RKO (cell line): ENCODE results near the gene ATP2A3.

Source experiments
- DNase-seq: peaks from one replicate; pipeline ENCODE4 v3.0.0-alpha.2; 2016; ENCODE audit warnings: low spot score

ATP2A3 gene

GRCh38 chr17:3972931-3973330, 8.7 kb upstream of the ATP2A3 start:
- DNase-seq = no peak

GRCh38 chr17:3972281-3972731, 8.1 kb upstream of the ATP2A3 start:
- DNase-seq = no peak

DNA sequence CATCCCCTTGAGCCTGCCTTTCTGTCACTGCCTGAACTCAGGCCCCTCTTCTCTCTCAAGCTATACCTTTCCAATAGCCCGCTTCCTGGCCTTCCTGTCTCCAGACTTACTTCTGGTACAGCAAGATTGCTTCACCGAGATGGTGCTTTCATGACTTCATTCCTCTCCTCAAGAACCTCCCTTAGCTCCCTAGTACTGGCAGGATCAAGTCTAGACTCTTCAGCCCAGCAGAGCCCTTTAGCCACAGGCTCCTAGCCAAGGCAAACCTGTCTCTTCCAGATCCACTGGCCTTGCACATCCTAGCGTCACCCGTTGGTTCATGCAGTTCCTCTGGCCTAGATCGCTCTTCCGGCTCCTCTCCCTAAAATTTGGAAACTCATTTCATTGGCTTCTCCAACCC, 6.4 kb upstream of the ATP2A3 start:
- no peak for DNase-seq

GRCh38 chr17:3969963-3970362, 5.7 kb upstream of the ATP2A3 start:
- DNase-seq = no peak

- no peak for DNase-seq
Measured at GRCh38 chr17:3968886-3969524, 4.8 kb upstream of the ATP2A3 start.

- DNase-seq = no peak
Measured at GRCh38 chr17:3968015-3968414, 3.8 kb upstream of the ATP2A3 start.

DNA sequence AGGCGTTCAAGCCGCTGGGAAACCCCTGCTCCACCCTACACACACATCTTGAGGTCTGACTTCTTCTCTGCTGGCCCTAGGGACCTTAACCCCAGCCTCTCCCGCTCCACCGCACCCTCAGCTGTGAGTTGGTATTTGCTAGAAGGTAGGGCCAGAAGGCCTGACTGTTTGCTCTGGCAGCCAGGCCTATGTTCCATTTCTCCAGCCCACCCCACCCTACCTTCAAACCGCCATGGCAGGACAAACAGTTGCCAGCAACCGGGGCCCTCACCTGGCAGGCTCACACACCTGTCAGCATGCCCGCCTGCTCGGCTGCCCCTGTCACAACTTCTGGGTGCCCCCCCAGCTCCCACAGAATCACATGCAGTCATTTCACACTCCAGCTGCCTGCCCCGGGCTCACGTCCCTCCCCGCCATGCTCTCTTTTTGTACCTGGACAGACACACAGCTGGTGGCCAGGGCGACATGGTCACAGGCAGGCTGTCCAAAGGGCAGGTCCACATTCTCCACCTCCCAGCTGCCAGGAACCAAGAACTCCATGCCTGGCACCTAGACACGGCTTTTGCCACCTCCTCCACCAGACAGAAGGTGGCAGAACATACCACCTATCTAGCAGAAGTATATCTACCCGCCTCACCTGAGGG, 2.6 kb upstream of the ATP2A3 start:
- no peak for DNase-seq

DNA sequence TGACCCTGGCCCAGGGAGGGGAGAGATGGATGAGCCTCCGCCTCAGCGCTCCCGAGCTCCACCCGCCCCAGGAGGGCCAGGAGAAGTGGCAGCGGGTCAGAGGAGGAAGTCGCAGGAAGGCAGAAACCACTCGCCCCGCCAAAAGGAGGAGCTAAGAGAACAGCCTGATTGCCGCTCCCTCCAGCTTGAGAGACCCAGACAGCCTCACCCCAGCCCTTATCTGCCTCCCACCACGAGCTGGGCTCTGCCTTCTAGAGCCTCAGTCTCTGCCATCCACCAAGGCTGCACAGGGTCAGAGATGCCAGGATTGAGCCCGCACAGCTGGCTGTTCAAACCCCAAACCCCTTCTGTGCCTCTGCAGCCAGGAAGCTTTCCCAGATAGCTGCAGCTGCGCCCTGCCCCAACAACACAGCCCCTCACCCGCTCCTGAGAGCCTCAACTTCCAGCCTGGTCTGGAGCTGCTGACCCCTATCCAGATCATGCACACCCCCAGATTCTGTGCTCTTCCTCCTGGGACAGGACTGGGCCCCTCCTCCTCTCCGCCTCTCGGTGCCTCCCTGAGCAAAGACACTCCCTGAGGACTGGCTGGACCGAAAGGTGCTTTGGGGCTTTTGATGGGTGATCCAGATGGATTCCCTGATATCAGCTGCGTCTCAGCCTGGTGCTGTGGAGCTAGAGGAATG, 1.0 kb upstream of the ATP2A3 start:
- DNase-seq = no peak

DNA sequence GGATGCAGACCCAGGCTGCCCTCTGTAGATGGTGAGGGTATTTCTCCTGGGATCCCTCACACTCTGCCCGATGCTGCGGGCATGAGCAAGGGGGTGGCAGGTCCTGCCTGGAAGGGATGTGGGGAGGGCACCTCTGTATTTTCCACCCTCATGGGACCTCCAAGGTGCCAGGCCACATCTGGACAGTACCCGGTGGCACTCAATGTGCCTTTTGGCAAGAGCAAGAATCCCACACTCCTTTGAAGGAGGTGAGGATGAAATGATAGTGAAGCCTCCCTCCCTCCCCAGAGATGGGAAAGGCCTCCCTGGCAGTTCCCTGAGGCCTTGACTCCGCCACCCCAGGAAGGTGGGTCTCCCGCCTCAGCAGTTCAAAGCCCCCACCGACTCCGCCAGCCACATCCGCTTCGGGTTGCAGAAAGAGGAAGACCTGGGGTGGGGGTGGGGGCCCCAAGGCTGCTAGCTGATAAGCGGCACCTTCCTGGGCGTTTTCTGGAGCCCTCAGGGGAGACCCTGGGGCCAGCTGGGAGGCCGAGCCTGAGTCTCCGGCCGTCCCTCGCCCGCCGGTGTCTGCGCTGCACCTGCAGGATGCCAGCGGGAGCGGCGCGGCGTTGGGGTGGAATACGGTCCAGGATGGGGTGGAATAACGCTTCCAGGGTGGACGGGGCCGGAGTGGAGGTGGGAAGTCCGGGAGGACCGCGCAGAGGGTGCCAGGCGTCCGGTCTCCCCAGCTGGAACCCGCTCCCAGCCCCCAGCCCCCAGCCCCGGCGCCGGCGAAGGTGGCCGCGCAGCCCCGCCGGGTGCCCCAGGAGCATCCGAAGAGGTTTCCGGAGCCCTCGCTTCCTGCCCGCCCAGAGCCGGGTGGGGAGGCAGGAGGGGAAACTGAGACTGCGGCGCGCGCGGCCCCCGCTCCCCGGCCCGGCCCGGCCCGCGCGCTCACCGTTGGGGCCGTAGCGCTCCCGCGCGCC, 718 bp downstream of the ATP2A3 start:
- no peak for DNase-seq

DNA sequence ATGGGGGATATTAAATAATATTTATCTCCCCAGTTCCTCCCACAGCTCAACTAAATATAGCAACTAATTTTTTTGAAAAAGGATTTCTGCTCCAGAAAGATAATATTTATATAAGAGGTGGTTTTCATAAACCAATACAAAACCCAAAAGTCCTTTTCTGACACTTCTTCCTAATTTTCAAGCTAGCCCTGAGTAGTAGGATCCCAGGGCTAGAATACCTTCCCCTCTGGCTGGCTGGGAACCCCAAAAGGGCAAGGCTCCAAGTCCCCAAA, 1.3 kb downstream of the ATP2A3 start:
- no peak for DNase-seq

- DNase-seq = no peak
Measured at GRCh38 chr17:3962217-3962964, 1.8 kb downstream of the ATP2A3 start.

DNA sequence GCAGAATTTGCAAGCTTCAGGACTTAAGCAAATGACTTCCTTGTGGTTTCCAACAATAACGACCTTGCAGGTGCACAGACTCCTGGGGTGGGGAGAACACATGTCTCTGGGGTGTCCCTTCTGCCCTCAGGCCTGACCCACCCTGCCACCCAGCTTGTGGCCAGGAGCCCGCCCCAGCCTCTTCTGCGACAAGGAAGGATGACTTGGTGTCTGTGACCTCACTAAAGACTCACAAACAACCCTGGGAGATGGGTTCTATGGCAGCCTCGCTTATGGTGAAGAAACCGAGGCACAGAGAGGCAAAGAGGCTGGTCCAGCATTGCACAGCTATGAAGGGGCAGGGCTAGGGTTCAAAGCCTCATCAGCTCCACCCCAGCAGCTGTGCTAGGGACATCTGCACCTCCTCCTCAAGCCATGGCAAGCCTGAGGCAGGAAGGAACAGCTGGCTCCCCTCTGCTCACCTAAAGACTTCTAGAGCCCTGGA, 2.6 kb downstream of the ATP2A3 start:
- DNase-seq = no peak

- DNase-seq = no peak
Measured at GRCh38 chr17:3960764-3961163, 3.5 kb downstream of the ATP2A3 start.

DNA sequence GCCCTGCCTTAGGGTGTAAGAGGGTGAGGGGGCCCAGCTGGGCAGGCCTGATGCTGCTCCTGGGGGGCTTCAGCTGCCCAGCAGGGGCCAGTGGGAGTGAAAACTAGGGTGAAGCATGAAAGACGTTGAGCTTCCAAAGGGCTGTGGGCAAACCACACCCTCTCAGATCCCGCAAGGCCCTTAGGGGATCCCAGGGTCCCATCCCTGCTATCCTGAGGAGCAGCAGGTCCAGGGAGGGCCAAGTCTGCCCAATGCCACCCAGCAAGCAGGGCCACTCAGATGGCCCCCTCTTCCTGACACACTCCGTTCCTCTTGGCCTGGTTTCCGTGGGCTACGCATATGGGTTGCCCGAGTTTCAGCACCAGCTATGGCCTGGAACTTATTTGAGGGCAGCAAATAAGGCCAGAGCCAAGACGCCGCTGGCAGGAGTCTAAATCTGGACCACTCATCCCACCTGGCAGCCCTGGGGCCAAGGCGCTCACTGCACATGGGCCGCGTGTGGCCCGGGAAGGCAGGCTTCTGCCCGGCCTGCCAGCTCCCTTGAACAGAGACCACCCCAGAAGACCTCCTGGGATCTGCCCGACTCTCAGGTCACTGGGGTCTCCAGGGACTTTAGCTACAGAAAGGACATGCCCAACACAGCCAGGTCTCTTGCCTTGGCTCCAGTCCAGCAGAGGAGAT, 4.2 kb downstream of the ATP2A3 start:
- DNase-seq = no peak

DNA sequence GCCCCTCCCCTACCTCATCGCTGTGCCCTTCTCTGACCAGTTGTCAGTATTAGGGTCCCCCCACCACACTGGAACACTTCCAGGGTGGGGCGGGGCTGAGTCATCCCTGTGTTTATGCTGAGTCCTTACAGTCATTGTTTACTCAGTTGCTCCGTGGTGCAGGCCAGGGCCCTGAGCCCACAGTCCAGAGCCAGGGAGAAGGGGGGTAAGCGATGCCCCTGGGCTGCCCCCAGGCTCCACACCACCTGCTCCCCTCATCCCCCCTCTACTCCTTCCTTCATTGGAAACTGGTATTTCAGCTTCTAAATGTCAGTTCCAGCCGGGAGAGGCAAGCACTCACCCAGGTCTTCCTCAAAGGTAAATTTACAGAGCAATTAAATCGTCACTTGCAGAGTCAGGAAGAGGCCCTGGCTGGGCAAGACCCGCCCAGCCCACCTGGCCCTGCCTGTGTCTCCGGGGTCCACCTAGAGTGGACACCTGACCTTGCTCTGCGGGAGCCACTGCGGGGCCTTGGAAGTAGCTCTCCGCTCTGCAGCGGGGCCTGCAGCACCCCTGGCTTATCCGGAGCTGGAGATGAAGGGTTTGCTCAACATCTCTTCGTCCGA, 4.8 kb downstream of the ATP2A3 start:
- no peak for DNase-seq

DNA sequence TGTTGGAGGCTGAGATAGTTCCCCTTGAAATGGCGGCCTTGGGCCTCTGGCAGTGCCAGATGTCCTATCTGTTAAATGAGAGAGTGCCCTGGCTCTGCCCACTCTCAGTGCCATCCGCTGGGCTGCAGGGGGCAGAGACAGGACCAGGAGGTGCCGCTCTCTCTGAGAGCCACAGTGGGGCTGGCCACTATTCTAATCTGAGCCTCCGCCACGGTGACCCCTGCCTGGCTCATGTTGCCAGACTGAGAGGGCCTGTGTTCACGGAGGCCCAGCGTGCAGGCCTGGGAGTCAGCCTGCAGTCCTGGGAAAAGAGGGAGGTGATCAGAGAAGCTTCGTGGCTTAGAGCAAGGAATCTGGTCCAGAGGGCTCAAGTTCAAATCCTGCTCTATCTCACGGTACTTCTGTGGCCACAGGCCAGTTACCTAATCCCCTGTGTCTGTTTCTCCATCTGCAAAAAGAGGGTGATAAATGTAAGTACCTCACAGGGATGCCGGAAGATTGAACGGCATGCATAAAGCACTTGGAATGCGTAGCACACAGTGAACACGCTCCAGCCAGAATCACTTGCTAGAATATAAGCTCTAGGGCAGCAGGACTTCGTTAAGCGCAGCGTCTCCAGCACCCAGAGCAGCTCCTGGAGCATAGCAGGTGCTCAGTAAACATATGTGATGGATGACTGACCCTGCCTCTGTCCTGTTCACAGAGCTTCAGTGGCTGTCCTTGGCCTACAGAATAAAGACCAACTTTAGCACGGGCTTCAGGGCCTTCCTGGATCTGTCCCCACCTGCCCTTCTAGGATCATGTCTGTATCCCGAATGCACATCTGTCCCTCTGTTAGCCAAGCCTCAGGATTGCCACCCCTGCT, 6.3 kb downstream of the ATP2A3 start:
- no peak for DNase-seq

GRCh38 chr17:3956983-3957382, 7.3 kb downstream of the ATP2A3 start:
- no peak for DNase-seq

DNA sequence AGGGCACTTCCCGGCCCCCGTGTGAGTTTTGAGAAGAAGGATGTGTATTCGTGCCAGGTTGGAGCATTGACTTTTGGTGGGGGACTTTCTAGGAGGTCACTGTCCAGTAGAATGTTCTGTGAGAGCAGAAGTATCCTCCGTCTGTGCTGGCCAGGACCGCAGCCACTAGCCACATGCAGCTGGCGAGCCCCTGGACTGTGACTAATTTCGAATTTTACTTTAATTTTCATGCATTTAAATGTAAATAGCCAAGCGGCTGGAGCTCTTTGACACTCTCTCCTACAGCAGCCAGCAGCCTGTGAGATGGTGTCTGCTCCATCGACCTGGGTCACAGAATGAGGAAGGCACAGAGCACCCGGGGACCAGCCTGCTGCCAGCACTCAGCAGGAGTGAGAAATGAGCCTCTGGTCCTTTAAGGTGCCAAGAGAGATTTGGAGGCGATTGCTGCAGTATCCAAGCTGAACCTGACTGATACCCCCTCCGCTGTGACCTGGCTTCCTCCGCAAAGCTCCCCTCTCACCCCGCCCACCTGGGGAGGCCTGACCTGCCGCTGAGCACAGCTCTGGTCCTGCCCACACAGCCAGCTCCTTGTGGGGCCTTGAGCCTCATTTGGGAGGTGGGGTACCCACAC, 7.8 kb downstream of the ATP2A3 start:
- no peak for DNase-seq

DNA sequence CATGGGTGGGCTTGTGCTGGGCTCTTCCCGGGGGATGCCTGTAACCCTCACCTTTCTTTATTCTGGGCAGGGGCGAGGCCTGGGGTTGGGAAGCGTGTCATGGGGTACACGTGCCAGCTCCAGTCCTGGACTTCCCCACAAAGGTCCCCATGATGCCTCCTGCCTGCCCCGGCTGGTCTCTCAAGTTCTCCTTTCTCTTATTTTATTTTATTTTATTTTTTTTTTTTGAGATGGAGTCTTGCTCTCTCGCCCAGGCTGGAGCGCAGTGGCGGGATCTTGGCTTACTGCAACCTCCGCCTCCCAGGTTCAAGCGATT, 8.6 kb downstream of the ATP2A3 start:
- no peak for DNase-seq
